Measurements from ENCODE around the gene SGIP1.
A peak's percentile ranks its signal among the peaks of the same experiment; 100 is the strongest.
"Not testable (repeated sequence)": the region's sequence is repeated elsewhere in the genome, so short reads cannot be mapped to it uniquely, and the experiment has no call there.

SGIP1 gene

GRCh38 chr1:66682106-66682505, 148.2 kb downstream of the SGIP1 start:
- DNase-seq: no peak

- no peak for DNase-seq
Observed at GRCh38 chr1:66684353-66684752, 150.4 kb downstream of the SGIP1 start.

- no peak for DNase-seq
Observed at GRCh38 chr1:66685265-66685664, 151.3 kb downstream of the SGIP1 start.

- no peak for DNase-seq
Observed at GRCh38 chr1:66685670-66686069, 151.7 kb downstream of the SGIP1 start.

- DNase-seq: no peak
Observed at GRCh38 chr1:66686406-66686805, 152.5 kb downstream of the SGIP1 start.

- no peak for DNase-seq
Observed at GRCh38 chr1:66687358-66687757, 153.4 kb downstream of the SGIP1 start.

GRCh38 chr1:66690666-66691381, 156.9 kb downstream of the SGIP1 start:
- no peak for DNase-seq

GRCh38 chr1:66692681-66693080, 158.7 kb downstream of the SGIP1 start:
- no peak for DNase-seq

- no peak for DNase-seq
Observed at GRCh38 chr1:66693856-66694255, 159.9 kb downstream of the SGIP1 start.

- no peak for DNase-seq
Observed at GRCh38 chr1:66695116-66695515, 161.2 kb downstream of the SGIP1 start.

- no peak for DNase-seq
Observed at GRCh38 chr1:66696771-66697170, 162.8 kb downstream of the SGIP1 start.

- no peak for DNase-seq
Observed at GRCh38 chr1:66699213-66699612, 165.3 kb downstream of the SGIP1 start.

GRCh38 chr1:66704177-66704875, 170.4 kb downstream of the SGIP1 start:
- DNase-seq: no peak

- no peak for DNase-seq
Observed at GRCh38 chr1:66705110-66705509, 171.2 kb downstream of the SGIP1 start.

GRCh38 chr1:66711420-66711819, 177.5 kb downstream of the SGIP1 start:
- no peak for DNase-seq

- DNase-seq: no peak
Observed at GRCh38 chr1:66712839-66713238, 178.9 kb downstream of the SGIP1 start.

GRCh38 chr1:66723985-66724384, 190.0 kb downstream of the SGIP1 start:
- no peak for DNase-seq

GRCh38 chr1:66725885-66726665, 192.1 kb downstream of the SGIP1 start:
- peak; percentile 20 for DNase-seq

GRCh38 chr1:66728021-66728420, 194.1 kb downstream of the SGIP1 start:
- DNase-seq: no peak

- DNase-seq: not testable (repeated sequence)
Observed at GRCh38 chr1:66728716-66729115, 194.8 kb downstream of the SGIP1 start.

GRCh38 chr1:66729119-66729518, 195.2 kb downstream of the SGIP1 start:
- DNase-seq: no peak

- no peak for DNase-seq
Observed at GRCh38 chr1:66729523-66729922, 195.6 kb downstream of the SGIP1 start.

- DNase-seq: no peak
Observed at GRCh38 chr1:66730462-66730861, 196.5 kb downstream of the SGIP1 start.
